HCT116 (cell line): ENCODE results near the gene SLFN5.

Experiments
- CEBPB ChIP-seq: IDR thresholded peaks from 2 replicates; pipeline ENCODE4 v1.6.1; 2012; ENCODE audit warnings: low read depth
- ELF1 ChIP-seq: IDR thresholded peaks from 2 replicates; pipeline ENCODE4 v1.6.1; 2012; ENCODE audit warnings: low read depth, borderline replicate concordance
- EZH2 ChIP-seq: fragments of 200-600 bp; sonication (generic); IDR thresholded peaks from 2 replicates; pipeline ENCODE4 v1.6.1; 2017; ENCODE audit warnings: antibody characterized with exemption, mixed run types
- POLR2A ChIP-seq: IDR thresholded peaks from 2 replicates; pipeline ENCODE4 v1.7.0; 2011; ENCODE audit warnings: borderline replicate concordance; ENCODE audit not compliant: insufficient read depth, insufficient read length; ENCODE audit errors: extremely low read depth
- POLR2AphosphoS5 ChIP-seq: IDR thresholded peaks from 2 replicates; pipeline ENCODE4 v1.6.1; 2011; ENCODE audit warnings: mild to moderate bottlenecking, low read depth, low read length, moderate library complexity
- RAD21 ChIP-seq: IDR thresholded peaks from 2 replicates; pipeline ENCODE4 v1.6.1; 2012; ENCODE audit warnings: low read depth, mild to moderate bottlenecking
- YY1 ChIP-seq: IDR thresholded peaks from 2 replicates; pipeline ENCODE4 v1.6.1; 2011; ENCODE audit warnings: low read length, low read depth, moderate library complexity, mild to moderate bottlenecking; ENCODE audit not compliant: insufficient replicate concordance; ENCODE audit errors: extremely low read depth
- TF ChIP-seq, protein P1 (sequence below): IDR thresholded peaks from 2 replicates; pipeline ENCODE4 v1.6.1; 2012; ENCODE audit warnings: low read depth
- TF ChIP-seq, protein P2 (sequence below), 3 experiments: fragments of 200-600 bp in 1 of 3; sonication (generic) in 1 of 3; IDR thresholded peaks in 2 of 3; conservative IDR thresholded peaks in 1 of 3; 2 replicates each; pipeline ENCODE4 v1.5.1; 2012 to 2017; ENCODE audit warnings: low read depth in 2 of 3, low read length in 2 of 3, antibody characterized with exemption in 1 of 3, borderline replicate concordance in 1 of 3, control low read depth in 1 of 3, mild to moderate bottlenecking in 1 of 3, mixed read lengths in 1 of 3, mixed run types in 1 of 3, moderate library complexity in 1 of 3; ENCODE audit not compliant: insufficient read depth in 1 of 3

- TF ChIP-seq ELF1 (no peak), POLR2A (no peak), YY1 (no peak), RAD21 (no peak), POLR2AphosphoS5 (no peak), CEBPB (no peak), EZH2 (no peak)
- TF ChIP-seq, protein P1, sequence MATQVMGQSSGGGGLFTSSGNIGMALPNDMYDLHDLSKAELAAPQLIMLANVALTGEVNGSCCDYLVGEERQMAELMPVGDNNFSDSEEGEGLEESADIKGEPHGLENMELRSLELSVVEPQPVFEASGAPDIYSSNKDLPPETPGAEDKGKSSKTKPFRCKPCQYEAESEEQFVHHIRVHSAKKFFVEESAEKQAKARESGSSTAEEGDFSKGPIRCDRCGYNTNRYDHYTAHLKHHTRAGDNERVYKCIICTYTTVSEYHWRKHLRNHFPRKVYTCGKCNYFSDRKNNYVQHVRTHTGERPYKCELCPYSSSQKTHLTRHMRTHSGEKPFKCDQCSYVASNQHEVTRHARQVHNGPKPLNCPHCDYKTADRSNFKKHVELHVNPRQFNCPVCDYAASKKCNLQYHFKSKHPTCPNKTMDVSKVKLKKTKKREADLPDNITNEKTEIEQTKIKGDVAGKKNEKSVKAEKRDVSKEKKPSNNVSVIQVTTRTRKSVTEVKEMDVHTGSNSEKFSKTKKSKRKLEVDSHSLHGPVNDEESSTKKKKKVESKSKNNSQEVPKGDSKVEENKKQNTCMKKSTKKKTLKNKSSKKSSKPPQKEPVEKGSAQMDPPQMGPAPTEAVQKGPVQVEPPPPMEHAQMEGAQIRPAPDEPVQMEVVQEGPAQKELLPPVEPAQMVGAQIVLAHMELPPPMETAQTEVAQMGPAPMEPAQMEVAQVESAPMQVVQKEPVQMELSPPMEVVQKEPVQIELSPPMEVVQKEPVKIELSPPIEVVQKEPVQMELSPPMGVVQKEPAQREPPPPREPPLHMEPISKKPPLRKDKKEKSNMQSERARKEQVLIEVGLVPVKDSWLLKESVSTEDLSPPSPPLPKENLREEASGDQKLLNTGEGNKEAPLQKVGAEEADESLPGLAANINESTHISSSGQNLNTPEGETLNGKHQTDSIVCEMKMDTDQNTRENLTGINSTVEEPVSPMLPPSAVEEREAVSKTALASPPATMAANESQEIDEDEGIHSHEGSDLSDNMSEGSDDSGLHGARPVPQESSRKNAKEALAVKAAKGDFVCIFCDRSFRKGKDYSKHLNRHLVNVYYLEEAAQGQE = no peak
- TF ChIP-seq, protein P2, sequence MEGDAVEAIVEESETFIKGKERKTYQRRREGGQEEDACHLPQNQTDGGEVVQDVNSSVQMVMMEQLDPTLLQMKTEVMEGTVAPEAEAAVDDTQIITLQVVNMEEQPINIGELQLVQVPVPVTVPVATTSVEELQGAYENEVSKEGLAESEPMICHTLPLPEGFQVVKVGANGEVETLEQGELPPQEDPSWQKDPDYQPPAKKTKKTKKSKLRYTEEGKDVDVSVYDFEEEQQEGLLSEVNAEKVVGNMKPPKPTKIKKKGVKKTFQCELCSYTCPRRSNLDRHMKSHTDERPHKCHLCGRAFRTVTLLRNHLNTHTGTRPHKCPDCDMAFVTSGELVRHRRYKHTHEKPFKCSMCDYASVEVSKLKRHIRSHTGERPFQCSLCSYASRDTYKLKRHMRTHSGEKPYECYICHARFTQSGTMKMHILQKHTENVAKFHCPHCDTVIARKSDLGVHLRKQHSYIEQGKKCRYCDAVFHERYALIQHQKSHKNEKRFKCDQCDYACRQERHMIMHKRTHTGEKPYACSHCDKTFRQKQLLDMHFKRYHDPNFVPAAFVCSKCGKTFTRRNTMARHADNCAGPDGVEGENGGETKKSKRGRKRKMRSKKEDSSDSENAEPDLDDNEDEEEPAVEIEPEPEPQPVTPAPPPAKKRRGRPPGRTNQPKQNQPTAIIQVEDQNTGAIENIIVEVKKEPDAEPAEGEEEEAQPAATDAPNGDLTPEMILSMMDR (IDR thresholded peaks at IDR 0.05 in 2 of 3, conservative IDR thresholded peaks at IDR 0.05 in 1 of 3; ENCODE audit: borderline replicate concordance in 1 of 3, insufficient read depth in 1 of 3, low read depth in 2 of 3, low read length in 2 of 3) = no peak
These were observed 51.9 kb downstream of the SLFN5 start for GRCh38 chr17:35294756-35295155.
